HT1080 (cell line): ENCODE measurements around the gene NDUFB10. TPM values are rescaled to one million over a fixed set of nuclear protein-coding genes. Genes with fewer than 3 reads are reported as not detected.
"Not testable (repeated sequence)": the region's sequence is repeated elsewhere in the genome, so short reads cannot be mapped to it uniquely, and the experiment has no call there.

Experiments used
- DNase-seq: peaks from one replicate; pipeline ENCODE4 v3.0.0-alpha.2; 2015; ENCODE audit warnings: low read depth
- total RNA-seq: library from RNA; depleted of rRNA; stranded (reverse); fragments of >200 nt; shearing (Covaris generic); gene quantifications from 2 replicates; pipeline ENCODE4 v1.2.3, GENCODE V29; 2014

NDUFB10 gene
- total RNA-seq, 1 experiment from 2014 or later = 621 TPM

DNA sequence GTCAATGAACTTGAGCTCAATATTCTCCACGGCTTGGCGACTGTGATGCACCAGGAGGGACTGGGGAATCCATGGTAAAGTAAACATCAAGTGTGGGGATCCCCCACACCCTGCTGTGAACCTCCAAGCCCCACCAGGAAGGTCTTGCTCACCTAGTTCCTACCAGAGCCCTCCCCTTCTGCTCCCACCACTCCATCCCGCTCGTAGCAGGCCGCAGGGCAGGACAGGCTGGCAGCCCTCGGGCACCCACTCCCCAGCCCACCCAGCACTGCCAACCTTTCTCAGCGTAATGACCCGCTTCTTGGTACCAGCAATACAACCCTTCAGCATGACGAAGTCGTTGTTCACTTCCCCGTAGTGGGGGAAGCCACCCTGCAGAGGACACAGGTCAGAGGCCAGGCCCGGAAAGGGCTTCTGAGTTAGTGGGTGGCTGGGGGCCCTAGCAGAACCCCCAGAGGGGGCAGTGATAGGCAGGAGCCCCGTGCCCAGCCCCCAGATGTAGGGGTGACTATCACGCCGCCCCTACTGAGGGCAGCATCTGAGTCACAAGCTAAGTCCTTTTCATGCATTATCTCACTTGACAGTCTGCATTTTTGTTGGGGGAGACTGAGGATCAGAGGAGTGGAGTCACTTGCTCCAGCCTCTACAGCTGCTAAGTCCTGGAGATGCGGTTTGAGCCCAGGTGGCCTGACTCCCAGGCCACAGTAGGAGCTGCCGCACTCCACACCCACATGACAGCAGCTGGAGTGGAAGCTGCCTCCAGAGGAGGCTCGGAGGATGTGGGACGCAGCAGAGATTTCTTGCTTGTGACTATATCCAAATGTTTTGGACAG lies 13.6 kb upstream of the NDUFB10 start:
- no peak for DNase-seq

DNA sequence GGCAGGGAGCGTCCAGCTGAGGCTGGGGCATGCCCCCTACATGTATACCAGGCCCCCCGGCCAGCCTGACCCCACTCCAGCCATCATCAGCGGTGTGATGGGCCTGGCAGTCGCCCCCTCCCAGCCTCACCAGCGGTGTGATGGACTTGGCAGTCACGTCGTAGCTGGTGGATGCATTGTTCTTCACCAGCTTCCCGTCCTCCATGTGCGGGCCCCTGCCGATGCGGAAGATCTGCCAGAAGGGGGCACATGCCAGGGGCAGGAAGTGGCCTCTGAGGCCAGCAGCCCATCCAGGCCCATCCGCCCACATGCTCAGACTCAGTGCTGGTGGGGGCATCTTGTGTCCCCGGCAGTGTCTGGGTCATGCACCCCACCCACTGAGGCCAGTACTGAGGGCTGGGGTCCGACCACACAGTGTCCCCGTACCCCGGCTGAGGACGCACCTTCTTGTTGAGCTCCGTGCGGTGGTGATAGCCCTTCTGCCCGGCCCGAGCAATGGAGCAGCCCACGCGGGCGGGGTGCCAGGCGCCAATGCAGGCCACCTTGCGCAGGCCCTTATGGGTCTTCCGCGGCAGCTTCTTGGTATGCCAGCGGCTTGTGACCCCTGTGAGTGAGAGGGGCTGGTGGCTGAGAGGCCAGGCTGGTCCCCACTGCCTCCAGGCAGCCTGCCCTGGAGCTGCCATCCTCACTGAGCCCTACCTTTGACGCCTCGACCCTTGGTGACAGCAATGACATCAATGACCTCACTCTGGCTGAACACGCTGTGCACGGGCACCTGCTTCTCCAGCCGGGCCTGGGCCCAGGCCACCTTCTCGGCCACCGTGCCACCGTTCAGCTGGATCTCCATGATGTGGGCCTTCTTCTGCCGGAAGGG lies 12.6 kb upstream of the NDUFB10 start:
- DNase-seq = no peak

DNA sequence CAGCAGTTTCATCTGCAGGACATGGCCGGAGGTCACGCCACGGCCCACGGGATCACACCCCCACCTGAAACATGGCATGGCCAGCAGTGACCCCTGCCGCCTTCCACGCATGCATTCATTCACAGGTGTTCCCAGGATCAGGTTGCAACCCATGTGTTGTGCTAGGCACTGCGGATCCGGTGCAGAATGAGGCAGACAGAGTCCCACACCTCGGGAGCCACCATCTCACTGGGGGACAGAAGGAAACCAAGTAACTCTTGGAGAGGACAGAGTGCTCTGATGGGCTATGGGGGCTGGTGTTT lies 12.0 kb upstream of the NDUFB10 start:
- no peak for DNase-seq

DNA sequence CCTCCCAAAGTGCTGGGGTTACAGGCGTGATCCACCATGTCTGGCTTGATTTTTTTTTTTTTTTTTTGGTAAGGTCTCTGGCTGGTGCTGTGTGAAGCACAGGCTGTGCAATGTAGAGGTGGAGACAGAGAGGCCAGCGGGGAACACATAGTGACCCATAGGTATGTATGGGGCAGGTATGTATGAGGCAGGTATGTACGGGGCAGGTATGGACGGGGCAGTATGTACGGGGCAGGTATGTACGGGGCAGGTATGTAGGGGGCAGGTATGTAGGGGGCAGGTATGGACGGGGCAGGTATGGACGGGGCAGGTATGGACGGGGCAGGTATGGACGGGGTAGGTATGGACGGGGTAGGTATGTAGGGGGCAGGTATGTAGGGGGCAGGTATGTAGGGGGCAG lies 9.8 kb upstream of the NDUFB10 start:
- no peak for DNase-seq

DNA sequence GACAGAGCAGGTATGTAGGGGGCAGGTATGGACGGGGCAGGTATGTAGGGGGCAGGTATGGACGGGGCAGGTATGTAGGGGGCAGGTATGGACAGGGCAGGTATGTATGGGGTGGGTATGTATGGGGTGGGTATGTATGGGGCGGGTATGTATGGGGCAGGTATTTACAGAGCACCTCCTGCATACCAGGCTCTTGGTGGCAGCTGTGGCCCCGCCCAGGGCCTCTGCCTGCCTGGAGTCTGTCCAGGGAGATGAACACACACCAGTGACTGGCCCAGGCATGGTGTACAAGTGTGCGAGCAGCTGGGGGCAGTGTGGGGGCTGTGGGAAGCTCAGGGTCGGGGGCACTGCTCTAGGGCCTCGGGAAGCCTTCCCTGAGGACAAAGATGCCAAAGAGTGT lies 9.3 kb upstream of the NDUFB10 start:
- DNase-seq = no peak

DNA sequence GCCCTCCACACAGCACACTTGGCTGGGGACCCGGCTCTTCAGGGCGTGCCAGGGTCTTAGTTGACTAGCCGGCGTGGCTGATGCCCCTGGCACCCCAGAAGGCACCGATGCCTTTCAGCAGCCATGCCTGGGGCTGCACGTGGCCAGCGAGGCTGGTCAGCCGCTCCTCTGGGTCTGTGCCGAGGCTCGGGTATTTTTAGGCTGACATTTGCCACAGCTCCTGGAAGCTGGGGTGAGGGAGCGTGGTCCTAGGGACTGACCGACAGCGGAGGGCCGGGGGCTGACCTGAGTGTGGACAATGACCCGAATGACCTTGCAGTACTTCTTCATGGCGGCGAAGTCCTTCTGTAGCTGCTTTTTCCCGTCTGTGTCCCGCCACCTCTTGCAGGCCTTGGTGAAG lies 8.8 kb upstream of the NDUFB10 start:
- no peak for DNase-seq

DNA sequence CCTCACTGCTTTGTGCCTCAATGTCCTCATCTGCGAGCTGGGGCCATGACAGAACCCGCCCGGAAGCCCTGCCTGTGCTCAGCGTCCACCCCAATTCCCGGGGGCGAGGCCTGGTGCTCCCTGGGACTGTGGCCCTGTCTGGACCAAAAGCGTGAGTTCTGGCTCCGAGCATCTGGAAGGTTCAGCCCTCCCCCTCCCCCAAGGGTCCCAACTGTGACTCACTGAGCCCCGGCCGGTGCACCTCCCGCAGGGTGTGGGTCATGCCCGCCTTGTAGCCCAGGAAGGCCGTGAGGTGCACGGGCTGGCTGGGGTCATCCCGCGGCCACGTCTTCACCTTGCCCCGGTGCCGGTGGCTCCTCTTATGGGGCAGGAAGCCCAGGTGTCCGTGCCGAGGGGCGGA lies 5.6 kb upstream of the NDUFB10 start:
- no peak for DNase-seq

DNA sequence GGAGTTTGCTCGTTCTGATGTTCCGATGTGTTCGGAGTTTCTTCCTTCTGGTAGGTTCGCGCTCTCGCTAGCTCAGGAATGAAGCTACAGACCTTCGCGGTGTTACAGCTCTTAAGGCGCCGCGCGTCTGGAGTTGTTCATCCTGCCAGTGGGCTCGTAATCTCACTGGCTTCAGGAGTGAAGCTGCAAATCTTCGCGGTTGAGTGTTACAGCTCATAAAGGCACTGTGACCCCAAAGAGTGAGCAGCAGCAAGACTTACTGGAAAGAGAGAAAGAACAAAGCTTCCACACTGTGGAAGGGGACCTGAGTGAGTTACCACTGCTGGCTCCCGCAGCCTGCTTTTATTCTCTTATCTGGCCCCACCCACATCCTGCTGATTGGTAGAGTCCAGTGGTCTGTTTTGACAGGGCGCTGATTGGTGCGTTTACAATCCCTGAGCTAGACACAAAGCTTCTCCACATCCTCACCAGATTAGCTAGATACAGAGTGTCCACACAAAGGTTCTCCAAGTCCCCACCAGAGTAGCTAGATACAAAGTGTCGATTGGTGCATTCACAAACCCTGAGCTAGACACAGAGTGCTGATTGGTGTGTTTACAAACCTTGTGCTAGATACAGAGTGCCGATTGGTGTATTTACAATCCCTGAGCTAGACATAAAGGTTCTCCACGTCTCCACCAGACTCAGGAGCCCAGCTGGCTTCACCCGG lies 1.8 kb upstream of the NDUFB10 start:
- DNase-seq = not testable (repeated sequence)

DNA sequence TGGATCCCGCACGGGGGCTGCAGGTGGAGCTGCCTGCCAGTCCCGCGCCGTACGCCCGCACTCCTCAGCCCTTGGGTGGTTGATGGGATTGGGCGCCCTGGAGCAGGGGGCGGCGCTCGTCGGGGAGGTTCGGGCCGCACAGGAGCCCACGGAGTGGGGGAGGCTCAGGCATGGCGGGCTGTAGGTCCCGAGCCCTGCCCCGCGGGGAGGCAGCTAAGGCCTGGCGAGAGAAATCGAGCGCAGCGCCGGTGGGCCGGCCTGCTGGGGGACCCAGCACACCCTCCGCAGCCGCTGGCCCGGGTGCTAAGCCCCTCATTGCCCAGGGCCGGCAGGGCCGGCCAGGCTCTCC lies 1.2 kb upstream of the NDUFB10 start:
- not testable (repeated sequence) for DNase-seq

DNA sequence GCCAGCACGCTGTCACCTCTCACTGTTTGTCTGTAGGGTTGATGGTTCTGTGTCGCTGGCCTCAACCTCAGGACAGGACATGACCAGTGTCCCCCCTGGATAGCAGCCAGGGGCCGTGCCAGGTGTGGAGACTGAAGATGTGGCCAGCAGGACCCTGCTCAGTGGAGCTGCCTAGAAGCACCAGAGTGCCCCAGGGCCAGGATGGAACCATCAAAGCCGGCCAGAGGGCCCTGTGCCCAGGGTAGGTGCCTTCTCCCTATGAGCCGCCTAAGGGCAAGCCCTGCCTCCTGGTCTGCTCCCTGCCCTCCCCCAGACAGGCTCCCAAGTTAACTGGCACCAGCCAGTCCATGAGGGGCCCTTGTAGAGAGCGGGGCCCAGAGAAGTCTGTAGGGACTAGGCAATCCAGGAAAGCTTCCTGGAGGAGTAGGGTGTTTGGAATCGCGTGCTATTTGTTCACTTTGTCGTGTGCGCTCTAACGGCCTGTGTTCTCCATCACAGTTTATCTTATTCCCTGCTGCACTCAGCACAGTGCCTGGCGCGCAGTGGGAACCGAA lies 546 bp upstream of the NDUFB10 start:
- no peak for DNase-seq

DNA sequence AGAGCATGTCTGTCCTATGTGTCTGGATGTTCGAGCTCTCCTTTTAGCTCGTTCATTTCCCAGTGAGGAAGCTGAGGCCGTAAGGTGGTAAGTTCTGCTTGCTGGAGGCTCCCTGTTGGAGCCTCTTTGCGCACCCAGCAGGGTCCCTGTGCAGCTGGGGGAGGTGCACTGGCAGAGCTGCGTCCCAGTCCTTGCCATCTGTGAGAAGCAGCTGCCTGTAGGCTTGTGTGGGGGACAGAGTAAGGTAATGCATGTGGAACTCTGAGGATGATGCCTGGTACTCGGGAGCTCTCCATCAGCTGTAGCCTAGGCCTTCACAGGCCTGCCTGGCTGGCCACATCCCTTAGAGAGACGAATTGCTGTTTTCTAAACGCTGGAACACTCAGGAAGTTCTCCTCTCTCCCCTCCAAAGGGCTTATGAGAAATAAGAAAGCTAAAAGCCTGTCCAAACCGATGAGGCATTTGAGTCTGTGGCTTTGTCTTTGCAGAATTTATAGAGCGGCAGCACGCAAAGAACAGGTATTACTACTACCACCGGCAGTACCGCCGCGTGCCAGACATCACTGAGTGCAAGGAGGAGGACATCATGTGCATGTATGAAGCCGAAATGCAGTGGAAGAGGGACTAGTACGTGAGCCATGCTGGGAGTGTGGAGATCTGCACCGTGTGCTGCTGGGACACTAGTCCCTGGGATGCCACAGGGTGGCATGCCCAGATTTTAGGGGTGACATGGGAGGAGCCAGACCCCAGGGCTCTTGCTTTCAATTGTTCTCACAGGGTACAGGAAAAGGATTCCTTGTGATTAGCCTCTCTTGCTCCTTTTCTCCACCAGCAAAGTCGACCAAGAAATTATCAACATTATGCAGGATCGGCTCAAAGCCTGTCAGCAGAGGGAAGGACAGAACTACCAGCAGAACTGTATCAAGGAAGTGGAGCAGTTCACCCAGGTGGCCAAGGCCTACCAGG lies 1.6 kb downstream of the NDUFB10 start:
- DNase-seq = peak; percentile 81

DNA sequence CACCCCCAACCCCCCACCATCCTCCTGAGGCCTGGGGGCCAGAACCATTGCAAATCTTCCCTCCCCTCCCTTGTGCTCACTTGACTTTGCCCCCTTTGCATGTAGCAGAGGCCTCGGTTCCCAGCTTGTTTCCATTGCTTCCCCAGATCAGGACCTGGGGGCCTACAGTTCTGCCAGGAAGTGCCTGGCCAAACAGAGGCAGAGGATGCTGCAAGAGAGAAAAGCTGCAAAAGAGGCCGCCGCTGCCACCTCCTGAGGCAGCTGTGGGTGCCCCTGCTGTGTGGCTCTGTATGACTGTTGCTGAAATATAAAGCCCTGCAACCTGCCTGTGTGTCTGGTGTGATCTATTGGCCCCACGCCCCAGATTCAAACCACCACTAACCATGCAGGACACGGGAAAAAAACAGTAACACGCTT lies 2.3 kb downstream of the NDUFB10 start:
- peak; percentile 71 for DNase-seq

DNA sequence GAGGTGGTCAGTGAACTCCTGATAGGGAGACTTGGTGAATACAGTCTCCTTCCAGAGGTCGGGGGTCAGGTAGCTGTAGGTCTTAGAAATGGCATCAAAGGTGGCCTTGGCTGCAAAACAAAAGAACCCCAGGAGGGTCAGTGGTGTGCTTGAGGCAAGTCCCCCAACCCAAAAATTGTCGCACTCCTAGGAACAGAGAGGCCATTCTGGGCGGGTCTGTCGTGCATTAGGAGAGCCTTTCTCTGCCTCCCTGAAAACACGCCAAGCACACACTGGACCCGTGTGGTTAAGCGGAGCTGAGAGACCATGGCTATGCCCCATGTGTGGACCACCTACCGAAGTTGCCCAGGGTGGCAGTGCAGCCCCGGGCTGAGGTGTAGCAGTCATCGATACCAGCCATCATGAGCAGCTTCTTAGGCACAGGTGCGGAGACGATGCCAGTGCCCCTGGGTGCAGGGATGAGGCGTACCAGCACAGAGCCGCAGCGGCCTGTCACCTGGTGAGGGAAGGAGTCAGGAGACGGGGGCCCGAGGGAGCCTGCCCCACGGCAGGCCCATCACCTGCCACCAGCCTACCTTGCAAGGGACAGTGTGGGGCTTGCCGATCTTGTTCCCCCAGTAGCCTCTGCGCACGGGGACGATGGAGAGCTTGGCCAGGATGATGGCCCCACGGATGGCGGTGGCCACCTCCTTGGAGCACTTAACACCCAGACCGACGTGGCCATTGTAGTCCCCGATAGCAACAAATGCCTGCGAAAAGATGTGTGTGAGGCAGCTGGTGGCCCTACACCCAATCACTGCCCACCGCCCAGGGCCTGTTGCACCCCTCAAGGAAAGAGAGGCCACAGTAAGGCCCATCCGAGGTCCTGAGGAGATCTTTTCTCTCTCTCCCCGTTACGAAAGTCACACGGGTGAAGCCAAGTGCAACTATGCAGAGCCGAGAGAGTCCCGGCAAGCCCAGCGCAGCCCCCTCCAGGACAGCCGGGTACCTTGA lies 3.1 kb downstream of the NDUFB10 start:
- not testable (repeated sequence) for DNase-seq

DNA sequence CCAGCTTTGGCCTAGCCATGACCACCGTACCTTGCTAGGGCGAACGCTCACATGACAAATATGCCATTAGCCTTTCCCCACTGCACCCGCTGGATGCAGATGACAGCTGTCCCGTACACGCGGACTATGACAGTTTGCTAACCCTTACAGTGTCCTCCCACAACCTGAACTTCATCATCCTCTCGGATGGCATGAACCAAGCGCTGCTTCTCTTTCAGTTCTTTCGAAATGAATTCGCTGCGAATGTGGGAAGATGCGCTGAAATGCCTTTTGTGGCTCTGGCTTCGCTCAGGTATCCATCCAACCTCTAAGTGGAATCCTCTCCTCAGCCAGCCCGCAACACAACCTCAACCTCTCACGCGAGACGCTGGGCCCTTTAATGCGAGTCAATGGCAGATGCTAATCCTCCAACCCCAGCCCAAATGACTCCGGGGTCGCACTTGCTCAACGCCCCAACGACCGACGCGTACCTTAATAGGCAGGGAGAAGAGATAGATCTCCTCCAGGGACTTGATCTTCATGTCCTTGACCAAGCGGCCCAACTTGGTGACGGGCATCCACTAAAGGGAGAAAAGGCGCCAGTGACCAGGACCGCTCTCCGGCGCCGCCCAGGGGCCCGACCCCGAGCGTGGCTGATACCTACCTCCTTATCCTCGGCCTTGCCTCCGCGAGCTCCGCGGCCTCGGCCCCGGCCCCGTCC lies 4.6 kb downstream of the NDUFB10 start:
- peak; percentile 44 for DNase-seq

DNA sequence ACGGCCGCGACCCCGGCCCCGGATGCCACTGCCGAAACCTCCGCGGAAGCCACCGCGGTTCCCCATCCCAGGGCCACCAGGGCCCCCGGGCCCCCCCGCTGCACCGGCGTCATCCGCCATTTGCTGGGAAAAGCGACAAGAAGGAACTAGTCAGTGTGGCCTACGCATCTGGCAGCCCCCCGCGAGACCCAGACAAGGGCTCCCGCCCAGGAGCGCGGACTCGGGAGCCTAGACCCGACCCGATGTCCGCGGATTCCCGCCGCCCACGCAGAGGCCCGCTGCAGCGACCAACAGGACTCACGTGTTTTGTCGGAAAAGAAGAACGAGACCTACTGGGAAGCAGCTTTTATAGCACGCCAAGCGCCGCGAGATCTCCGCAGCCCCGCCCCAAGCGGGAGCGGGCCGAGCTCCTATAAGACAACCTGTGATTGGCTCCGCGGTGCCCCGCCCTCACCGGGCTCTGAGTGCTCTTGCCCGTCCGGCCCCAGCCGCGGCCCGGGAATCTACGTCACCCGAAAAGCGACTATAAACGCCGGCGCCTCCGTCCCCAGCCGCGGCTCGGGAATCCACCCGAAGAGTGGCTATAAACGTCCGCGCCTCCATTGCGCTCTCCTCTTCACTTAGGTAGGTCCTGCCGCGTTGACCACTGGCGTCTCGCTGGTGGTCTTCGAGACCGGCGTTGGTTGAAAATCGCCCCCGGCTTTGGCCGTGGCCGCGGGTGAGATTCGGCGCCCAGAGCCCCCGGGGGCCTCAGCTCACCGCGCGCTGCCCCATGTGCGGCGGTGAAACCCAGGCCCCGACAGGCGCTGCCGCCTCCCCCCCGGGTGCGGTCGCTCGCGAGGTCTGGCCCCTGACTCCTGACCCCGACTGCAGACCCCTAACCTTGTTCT lies 5.4 kb downstream of the NDUFB10 start, which contains the start of gene RPS2:
Gene RPS2 (minus strand): TSS at position 321 of the 890 bp plus-strand sequence. CDS start 201 bp downstream, at position 120.
- peak; percentile 96 for DNase-seq

DNA sequence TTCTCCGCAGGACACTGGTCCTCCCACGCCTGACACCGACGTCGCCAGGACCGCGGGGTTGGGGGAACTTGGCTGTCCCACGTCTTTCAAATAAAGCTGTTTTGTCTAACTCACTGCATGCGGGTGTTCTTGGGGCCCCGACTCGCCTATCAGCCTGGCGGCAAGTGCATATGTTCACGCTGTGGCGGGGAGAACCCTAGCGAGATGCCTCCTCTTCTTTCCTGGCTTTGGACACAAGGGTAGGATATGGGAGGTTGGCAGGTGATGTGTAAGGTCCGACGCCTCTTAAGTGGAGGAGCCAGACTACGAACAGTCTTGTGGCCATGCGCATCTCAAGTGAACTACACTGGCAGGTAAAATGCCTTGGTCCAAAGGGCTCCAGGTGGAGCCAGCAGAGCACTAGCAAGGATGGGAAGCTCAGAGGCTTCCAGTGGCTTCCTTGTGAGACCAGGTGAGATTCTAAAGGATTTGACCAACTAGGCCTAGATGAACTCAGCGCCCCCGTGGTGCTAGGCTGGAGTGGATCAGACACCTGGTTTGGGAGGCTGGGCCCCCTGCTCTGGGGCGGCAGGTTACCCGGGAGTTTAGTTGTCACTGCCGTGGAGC lies 6.2 kb downstream of the NDUFB10 start:
- DNase-seq = no peak

DNA sequence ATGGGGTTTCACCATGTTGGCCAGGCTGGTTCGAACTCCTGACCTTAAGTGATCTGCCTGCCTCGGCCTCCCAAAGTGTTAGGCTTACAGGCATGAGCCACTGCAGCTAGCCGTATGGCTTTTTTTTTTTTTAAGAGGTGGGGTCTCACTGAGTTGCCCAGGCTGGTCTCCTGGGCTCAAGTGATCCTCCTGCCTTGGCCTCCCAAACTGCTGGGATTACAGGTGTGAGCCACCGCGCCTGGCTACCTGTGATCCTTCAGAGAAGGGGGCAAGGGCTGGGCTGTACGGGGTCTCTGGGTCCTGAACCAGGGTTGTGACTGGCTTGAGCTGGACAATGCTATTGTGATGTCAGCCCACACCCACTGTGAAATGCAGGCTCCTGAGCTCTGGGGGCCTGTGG lies 7.1 kb downstream of the NDUFB10 start, which contains the start of gene RNF151:
Gene RNF151 (plus strand): TSS at position 397 of the 400 bp plus-strand sequence. CDS start 26 bp downstream, outside the sequence.
- no peak for DNase-seq
